ENCODE data around the gene ADISSP.

The ADISSP gene

DNA sequence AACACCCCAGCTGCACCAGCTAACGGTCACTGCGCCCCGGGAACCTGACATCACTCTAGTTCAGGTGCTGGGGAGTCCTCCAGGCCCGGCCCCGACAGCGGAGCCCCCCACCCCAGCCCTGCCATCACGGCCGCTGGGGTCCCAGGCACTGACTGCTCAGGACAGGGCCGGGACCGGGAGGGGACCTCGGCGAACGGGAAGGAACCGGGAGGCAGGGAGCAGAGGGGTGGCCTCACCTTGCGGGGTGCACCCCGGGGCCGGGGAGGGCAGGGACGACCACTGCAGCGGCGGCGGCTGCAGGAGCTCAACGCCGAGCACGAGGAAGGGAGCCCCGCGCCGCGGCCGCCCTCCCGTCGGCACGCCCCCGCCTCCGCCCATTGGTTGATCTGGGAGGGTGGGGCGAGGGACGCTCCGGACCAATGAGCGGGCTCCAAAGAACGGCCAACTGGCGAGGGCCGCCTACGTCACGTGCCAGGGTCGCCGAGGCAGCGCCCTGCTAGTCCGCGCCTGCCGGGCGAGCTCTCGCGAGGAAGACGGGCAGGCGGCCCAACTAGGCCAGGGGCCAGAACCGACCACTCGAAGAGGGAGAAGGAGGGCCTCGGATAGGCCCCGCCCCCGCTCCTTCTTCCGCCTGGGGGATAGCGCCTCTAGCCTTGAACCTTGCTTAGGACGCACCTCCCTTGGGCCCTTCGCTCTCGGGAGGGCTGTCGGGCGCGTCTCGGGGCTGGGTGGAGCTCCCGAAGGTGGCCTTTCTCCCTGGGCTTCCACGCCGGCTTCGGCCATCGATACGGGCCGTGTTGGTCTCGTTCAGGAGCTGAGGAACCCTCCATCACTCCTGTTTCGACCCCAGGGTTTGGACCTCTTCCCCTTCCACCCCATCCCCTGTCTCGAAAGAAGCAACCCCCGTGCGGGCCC lies at the start of gene ADISSP:
Gene ADISSP, minus strand, starts transcription at position 327 of the 915 bp plus-strand sequence. CDS start 7,653 bp downstream, outside the sequence.
- peak; percentile 97 for DNase-seq (ENCODE audit: low read depth)

DNA sequence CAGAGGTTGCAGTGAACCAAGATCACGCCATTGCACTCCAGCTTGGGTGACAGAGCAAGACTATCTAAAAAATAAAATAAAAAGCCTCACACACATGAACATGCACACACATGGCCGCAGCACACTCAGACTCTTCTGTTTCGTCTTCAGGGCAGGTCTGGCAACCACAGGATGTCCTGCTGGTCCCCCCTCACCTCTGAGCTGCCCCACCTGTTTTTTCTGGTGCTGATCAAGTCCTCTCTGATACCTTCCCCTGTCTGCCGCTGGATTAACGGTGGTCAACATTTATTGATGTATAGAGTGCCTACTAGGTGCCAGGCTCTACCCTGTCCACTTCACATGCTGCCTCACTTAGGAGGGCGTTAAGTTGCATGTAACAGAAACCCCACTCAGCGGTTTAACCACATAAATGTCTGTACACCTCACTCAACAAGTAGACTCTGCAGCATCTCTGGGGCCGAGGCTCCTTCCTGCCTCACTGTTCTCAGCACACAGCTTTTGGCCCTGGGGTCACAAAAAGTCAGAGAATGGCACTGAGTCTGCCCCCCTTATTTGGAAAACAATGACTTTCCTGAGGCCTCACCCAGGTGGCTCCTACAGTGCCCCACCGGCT lies 48.3 kb upstream of the ADISSP start:
- DNase-seq (ENCODE audit: low read depth) = no peak

DNA sequence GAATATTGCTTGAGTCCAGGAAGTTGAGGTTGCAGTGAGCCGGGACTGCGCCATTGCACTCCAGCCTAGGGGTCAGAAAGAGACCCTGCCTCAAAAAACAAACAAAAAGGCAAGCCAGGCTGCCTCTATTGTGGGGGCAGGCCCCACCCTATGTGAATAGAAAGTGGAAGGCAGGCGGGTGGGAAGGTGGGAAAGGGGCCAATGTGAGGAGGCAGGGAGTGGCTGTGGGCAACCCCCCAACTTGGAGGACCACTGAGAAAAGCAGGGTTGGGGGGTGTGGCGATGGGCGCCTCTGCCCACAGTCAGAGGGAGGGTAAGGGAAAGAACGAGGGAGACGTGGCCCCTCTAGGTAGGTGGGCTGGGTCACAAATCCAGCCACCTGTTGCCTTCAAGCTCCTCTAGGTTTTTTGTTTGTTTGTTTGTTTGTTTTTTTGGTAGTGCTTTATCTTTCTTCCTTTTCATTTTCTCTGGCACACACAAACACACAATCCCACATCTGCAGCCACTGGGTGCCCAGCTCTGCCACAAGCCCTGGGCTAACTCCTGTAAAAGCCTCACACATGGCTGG lies 47.5 kb upstream of the ADISSP start:
- no peak for DNase-seq (ENCODE audit: low read depth)

DNA sequence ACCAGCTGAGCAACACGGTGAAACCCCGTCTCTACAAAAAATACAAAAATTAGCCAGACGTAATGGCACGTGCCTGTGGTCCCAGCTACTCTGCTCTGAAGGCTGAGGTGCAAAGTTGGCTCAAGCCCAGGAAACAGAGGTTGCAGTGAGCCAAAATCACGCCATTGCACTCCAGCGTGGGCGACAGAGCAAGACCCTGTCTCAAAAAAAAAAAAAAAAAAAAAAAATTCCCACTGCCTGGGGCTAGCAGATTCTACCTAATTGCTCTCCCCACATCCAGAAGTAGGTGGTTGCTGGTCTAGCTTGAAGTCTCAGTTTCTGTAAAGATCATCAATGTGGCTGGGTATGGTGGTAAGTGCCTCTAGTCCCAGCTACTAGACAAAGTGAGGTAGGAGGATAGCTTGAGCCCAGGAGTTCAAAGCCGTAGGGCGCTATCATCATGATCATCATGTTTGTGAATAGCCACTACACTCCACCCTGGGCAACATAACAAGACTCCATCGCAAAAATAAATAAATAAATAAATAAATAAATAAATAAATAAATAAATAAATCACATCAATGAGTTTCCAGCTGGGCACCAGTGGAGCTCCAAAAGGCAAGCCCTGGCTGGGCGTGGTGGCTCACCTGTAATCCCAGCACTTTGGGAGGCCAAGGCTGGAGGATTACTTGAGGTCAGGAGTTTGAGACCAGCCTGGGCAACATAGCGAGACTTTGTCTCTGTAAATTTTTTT lies 46.5 kb upstream of the ADISSP start:
- DNase-seq (ENCODE audit: low read depth) = no peak

GRCh38 chr20:3812975-3813847 lies 45.7 kb upstream of the ADISSP start:
- DNase-seq (ENCODE audit: low read depth) = peak; percentile 34

- DNase-seq (ENCODE audit: low read depth) = no peak
Measured at GRCh38 chr20:3812259-3812681, 44.7 kb upstream of the ADISSP start.

GRCh38 chr20:3811467-3812258 lies 44.1 kb upstream of the ADISSP start:
- peak; percentile 99 for DNase-seq (ENCODE audit: low read depth)

GRCh38 chr20:3808544-3808943 lies 41.0 kb upstream of the ADISSP start:
- DNase-seq (ENCODE audit: low read depth) = no peak

DNA sequence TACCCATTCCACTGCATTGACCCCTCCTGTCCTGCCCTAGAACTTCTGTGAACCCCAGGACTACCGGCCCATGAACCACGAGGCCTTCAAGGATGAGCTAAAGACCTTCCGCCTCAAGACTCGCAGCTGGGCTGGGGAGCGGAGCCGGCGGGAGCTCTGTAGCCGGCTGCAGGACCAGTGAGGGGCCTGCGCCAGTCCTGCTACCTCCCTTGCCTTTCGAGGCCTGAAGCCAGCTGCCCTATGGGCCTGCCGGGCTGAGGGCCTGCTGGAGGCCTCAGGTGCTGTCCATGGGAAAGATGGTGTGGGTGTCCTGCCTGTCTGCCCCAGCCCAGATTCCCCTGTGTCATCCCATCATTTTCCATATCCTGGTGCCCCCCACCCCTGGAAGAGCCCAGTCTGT lies 37.2 kb upstream of the ADISSP start:
- DNase-seq (ENCODE audit: low read depth) = no peak

DNA sequence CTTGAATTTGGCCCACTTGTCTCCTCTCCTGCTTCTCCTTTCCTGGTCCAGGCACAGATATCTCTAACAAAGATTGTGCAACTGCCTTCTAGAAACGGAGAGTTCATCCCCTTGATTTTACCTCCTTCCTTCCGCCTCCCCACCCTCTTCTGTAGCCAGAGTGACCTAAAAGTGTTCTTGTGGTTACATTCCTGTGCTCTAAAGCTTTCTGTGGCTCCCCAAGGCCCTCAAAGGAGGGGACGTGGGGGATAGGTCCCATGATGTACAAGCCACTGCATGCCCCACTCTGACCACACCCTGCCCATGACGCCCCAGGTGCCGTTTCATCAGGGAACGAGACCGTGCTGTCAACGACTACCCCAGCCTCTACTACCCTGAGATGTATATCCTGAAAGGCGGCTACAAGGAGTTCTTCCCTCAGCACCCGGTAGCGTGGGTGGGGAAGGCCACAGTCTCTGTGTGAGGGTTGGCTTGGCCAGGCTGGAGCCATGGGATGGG lies 36.8 kb upstream of the ADISSP start:
- DNase-seq (ENCODE audit: low read depth) = peak; percentile 31

GRCh38 chr20:3803854-3804253 lies 36.3 kb upstream of the ADISSP start:
- DNase-seq (ENCODE audit: low read depth) = no peak

DNA sequence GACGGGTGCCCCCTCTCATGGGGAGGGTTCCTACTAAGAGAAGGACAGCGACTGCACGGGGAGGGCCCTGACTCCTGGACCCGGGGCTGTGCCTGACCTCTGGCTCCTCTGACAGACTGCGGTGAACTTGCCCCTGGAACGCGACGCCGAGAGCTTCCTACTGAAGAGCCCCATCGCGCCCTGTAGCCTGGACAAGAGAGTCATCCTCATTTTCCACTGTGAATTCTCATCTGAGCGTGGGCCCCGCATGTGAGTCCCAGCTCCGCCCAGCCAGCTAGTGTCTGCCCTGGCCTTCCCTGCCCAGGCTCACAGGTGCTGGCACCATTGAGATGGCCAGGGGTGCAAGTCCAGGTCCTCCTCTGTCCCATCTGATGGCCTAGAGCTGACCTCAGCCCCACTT lies 35.7 kb upstream of the ADISSP start:
- no peak for DNase-seq (ENCODE audit: low read depth)

DNA sequence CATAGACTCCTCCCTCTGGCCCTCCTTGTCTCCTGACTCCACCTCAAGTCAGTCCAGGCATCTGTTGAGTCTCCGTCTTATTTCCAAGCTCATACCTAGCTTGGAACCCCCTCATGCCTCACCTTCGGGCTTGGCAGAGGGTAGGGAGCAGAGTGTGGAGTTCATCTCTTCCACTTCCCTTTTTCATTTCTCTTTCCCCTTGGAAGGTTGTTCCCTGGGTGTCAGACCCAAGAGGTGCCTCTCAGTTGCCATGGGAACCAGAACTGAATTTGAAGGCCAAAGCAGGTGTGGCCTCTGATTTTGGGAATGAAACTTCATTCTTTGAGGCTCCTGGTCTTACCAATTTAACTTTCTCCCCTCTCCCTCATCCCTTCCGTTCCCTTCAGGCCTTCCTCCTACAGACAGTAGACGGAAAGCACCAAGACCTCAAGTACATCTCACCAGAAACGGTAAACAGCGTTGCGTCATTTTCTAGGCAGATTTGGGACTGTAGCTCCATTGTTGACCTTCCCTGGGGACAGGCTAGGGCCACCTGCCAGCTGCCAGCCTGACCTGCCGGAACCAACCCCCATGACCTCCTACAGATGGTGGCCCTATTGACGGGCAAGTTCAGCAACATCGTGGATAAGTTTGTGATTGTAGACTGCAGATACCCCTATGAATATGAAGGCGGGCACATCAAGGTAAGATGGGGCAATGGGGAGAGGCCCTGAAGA lies 35.1 kb upstream of the ADISSP start:
- DNase-seq (ENCODE audit: low read depth) = no peak

- DNase-seq (ENCODE audit: low read depth) = no peak
Measured at GRCh38 chr20:3801846-3802245, 34.3 kb upstream of the ADISSP start.

DNA sequence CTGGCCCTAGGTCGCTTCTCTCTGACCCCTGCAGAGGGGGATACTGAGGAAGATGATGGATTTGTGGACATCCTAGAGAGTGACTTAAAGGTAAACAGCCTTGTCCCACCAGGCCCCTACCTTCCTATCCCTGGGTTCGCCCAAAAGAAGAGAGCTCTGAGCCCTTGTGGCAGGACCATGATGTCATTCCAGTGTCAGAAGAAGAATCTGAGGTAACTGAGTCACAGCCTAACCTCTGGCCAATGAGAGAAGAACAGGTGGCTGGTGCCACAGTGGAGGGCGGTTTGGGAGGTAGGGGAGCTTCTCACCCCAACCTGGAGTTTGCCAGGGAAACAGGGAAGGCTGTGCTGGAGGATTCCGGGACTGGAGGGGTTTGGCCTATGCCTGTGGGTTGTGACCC lies 33.7 kb upstream of the ADISSP start:
- no peak for DNase-seq (ENCODE audit: low read depth)

DNA sequence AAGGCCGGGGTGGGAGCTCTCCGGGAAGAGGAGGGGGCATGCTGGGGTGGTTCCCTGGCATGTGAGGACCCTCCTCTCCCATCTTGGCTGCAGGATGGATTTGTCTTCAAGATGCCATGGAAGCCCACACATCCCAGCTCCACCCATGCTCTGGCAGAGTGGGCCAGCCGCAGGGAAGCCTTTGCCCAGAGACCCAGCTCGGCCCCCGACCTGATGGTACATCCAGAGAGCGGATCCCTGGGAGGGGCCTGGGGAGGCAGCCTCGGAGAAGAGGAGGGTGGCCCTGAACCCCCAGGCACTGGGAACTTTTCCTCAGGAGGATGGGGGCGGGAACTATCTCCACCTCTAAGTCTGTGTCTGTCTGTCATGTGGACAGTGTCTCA lies 33.3 kb upstream of the ADISSP start:
- no peak for DNase-seq (ENCODE audit: low read depth)

- DNase-seq (ENCODE audit: low read depth) = no peak
Measured at GRCh38 chr20:3800256-3800877, 32.8 kb upstream of the ADISSP start.

DNA sequence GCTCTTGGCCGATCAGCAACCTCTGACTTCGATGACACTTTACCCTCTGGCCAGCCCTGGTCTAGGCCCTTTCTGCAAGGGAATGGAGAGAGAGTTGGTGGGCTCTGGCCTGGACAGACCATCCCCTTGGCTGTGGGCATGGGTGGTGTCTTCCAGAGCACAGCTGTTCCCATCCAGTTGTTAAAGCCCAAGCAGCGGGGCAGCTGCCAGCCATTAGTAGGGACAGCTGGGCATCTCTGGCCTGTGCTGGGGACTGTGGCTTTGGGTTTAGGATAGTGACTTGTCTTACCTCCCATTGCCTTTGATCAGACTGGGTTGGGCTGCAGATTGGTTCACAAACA lies 31.3 kb upstream of the ADISSP start:
- DNase-seq (ENCODE audit: low read depth) = no peak

DNA sequence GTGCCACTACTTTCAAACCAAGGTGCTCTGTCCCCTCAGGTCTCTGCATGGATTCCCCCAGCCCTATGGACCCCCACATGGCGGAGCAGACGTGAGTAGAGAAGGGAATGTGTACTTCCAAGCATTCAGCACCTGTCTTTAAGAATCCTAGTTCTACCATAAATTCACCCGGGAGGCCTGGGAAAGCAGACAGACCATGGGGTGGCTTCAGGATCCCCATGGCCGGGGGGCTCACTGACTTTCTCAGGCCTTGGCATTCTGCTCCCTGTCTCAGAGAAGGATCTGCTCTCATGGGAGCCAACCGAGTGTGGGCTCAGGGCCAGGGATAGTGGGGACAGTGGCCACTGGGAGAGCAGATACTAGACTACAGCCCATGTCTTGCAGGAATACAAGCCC lies 30.8 kb upstream of the ADISSP start:
- DNase-seq (ENCODE audit: low read depth) = no peak

All from amniotic epithelial cell (primary cell).